ENCODE results near the gene PCDHB7. TPM values are rescaled to one million over a fixed set of nuclear protein-coding genes. Genes with fewer than 3 reads are reported as not detected.
"Not testable (repeated sequence)": the region's sequence is repeated elsewhere in the genome, so short reads cannot be mapped to it uniquely, and the experiment has no call there.

PCDHB7 gene
- total RNA-seq, 1 donor: under 0.01 TPM

GRCh38 chr5:141196363-141196762, 23.9 kb downstream of the PCDHB7 start:
- Histone ChIP-seq H3K4me3 (ENCODE audit: low read length) (no peak overlapping the region), H3K9me3 (ENCODE audit: low read depth, low read length) (peaks cover 24% of the 10 kb centered on the region), H3K4me1 (ENCODE audit: insufficient read depth, low read length) (no peaks in the 10 kb centered on the region), H3K27me3 (ENCODE audit: insufficient read depth, low read length) (peaks cover 37% of the 10 kb centered on the region)

GRCh38 chr5:141199359-141200235, 27.2 kb downstream of the PCDHB7 start, which contains the start of gene PCDHB11:
TSS of gene PCDHB11 (plus strand) at chr5:141199627. CDS start at chr5:141199775, 148 bp downstream.
- Histone ChIP-seq H3K4me3 (ENCODE audit: low read length) (no peak within 1 kb of the TSS), H3K9me3 (ENCODE audit: low read depth, low read length) (peaks cover 24% of the 10 kb centered on the region), H3K27me3 (ENCODE audit: insufficient read depth, low read length) (peaks cover 27% of the 10 kb centered on the region)

DNA sequence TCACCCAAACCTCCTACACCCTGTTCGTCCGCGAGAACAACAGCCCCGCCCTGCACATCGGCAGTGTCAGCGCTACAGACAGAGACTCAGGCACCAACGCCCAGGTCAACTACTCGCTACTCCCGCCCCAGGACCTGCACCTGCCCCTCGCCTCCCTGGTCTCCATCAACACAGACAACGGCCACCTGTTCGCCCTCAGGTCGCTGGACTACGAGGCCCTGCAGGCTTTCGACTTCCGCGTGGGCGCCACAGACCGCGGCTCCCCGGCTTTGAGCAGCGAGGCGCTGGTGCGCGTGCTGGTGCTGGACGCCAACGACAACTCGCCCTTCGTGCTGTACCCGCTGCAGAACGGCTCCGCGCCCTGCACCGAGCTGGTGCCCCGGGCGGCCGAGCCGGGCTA, 28.7 kb downstream of the PCDHB7 start:
- not testable (repeated sequence) for H3K4me3 ChIP-seq (ENCODE audit: low read length); H3K4me1 ChIP-seq (ENCODE audit: insufficient read depth, low read length)
- H3K9me3 ChIP-seq (ENCODE audit: low read depth, low read length): peaks cover 20% of the 10 kb centered on the region
- peaks cover 33% of the 10 kb centered on the region for H3K27me3 ChIP-seq (ENCODE audit: insufficient read depth, low read length)

More at GRCh38 chr5:141199359-141200235, 27.2 kb downstream of the PCDHB7 start, which contains the start of gene PCDHB11:
- H3K4me1 ChIP-seq (ENCODE audit: insufficient read depth, low read length): no peaks in the 10 kb centered on the region

GRCh38 chr5:141201646-141202045, 29.2 kb downstream of the PCDHB7 start:
- H3K4me1 ChIP-seq (ENCODE audit: insufficient read depth, low read length); H3K4me3 ChIP-seq (ENCODE audit: low read length): not testable (repeated sequence)
- Histone ChIP-seq H3K27me3 (ENCODE audit: insufficient read depth, low read length) (peaks cover 38% of the 10 kb centered on the region), H3K9me3 (ENCODE audit: low read depth, low read length) (peaks cover 15% of the 10 kb centered on the region)

GRCh38 chr5:141208478-141208877, 36.0 kb downstream of the PCDHB7 start, which contains the start of gene PCDHB12:
TSS of gene PCDHB12 (plus strand) at chr5:141208719. CDS start at chr5:141208908, 189 bp downstream.
- Histone ChIP-seq H3K4me1 (ENCODE audit: insufficient read depth, low read length) (no peaks in the 10 kb centered on the region), H3K27me3 (ENCODE audit: insufficient read depth, low read length) (peaks cover 50% of the 10 kb centered on the region), H3K4me3 (ENCODE audit: low read length) (no peak within 1 kb of the TSS), H3K9me3 (ENCODE audit: low read depth, low read length) (no peaks in the 10 kb centered on the region)

- not testable (repeated sequence) for H3K4me1 ChIP-seq (ENCODE audit: insufficient read depth, low read length); H3K9me3 ChIP-seq (ENCODE audit: low read depth, low read length); H3K4me3 ChIP-seq (ENCODE audit: low read length)
- H3K27me3 ChIP-seq (ENCODE audit: insufficient read depth, low read length): peaks cover 52% of the 10 kb centered on the region
These were observed 37.8 kb downstream of the PCDHB7 start for GRCh38 chr5:141210281-141210680.

- H3K27me3 ChIP-seq (ENCODE audit: insufficient read depth, low read length): peaks cover 48% of the 10 kb centered on the region
- not testable (repeated sequence) for H3K4me3 ChIP-seq (ENCODE audit: low read length); H3K9me3 ChIP-seq (ENCODE audit: low read depth, low read length); H3K4me1 ChIP-seq (ENCODE audit: insufficient read depth, low read length)
These were observed 38.4 kb downstream of the PCDHB7 start for GRCh38 chr5:141210849-141211248.

DNA sequence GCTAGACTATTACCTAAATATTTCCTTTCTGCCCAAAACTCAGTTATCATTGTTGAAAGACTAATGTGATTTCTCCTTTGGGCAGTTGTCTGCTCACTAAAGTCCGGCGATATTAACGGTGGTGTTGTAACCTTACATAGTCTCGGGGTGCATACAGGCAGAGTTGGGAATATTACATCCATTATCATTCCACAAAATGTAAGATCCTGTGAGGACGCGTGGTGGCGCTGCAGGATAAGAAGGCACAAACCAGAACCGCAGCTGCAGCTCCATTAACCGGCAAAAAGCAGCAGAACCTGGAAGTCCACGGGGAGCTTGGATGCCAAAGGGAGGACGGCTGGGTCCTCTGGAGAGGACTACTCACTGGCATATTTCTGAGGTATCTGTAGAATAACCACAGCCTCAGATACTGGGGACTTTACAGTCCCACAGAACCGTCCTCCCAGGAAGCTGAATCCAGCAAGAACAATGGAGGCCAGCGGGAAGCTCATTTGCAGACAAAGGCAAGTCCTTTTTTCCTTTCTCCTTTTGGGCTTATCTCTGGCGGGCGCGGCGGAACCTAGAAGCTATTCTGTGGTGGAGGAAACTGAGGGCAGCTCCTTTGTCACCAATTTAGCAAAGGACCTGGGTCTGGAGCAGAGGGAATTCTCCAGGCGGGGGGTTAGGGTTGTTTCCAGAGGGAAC, 41.4 kb downstream of the PCDHB7 start, which contains the start of gene PCDHB13:
PCDHB13 (plus strand) TSS at position 264 of the 684 bp plus-strand sequence; CDS start at position 469, 205 bp downstream.
- H3K4me1 ChIP-seq (ENCODE audit: insufficient read depth, low read length); H3K9me3 ChIP-seq (ENCODE audit: low read depth, low read length); H3K4me3 ChIP-seq (ENCODE audit: low read length): not testable (repeated sequence)
- peaks cover 32% of the 10 kb centered on the region for H3K27me3 ChIP-seq (ENCODE audit: insufficient read depth, low read length)

DNA sequence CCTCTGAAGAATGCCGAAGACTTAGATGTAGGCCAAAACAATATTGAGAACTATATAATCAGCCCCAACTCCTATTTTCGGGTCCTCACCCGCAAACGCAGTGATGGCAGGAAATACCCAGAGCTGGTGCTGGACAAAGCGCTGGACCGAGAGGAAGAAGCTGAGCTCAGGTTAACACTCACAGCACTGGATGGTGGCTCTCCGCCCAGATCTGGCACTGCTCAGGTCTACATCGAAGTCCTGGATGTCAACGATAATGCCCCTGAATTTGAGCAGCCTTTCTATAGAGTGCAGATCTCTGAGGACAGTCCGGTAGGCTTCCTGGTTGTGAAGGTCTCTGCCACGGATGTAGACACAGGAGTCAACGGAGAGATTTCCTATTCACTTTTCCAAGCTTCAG, 42.1 kb downstream of the PCDHB7 start:
- not testable (repeated sequence) for H3K9me3 ChIP-seq (ENCODE audit: low read depth, low read length); H3K4me1 ChIP-seq (ENCODE audit: insufficient read depth, low read length); H3K4me3 ChIP-seq (ENCODE audit: low read length)
- peaks cover 29% of the 10 kb centered on the region for H3K27me3 ChIP-seq (ENCODE audit: insufficient read depth, low read length)

DNA sequence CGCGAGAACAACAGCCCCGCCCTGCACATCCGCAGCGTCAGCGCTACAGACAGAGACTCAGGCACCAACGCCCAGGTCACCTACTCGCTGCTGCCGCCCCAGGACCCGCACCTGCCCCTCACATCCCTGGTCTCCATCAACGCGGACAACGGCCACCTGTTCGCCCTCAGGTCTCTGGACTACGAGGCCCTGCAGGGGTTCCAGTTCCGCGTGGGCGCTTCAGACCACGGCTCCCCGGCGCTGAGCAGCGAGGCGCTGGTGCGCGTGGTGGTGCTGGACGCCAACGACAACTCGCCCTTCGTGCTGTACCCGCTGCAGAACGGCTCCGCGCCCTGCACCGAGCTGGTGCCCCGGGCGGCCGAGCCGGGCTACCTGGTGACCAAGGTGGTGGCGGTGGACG, 43.1 kb downstream of the PCDHB7 start:
- peaks cover 27% of the 10 kb centered on the region for H3K27me3 ChIP-seq (ENCODE audit: insufficient read depth, low read length)
- not testable (repeated sequence) for H3K4me1 ChIP-seq (ENCODE audit: insufficient read depth, low read length)

DNA sequence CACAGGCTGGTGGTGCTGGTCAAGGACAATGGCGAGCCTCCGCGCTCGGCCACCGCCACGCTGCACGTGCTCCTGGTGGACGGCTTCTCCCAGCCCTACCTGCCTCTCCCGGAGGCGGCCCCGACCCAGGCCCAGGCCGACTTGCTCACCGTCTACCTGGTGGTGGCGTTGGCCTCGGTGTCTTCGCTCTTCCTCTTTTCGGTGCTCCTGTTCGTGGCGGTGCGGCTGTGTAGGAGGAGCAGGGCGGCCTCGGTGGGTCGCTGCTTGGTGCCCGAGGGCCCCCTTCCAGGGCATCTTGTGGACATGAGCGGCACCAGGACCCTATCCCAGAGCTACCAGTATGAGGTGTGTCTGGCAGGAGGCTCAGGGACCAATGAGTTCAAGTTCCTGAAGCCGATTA, 43.6 kb downstream of the PCDHB7 start:
- not testable (repeated sequence) for H3K4me3 ChIP-seq (ENCODE audit: low read length); H3K9me3 ChIP-seq (ENCODE audit: low read depth, low read length); H3K4me1 ChIP-seq (ENCODE audit: insufficient read depth, low read length)
- H3K27me3 ChIP-seq (ENCODE audit: insufficient read depth, low read length): peaks cover 25% of the 10 kb centered on the region

More for the DNA sequence above, 43.1 kb downstream of the PCDHB7 start:
- not testable (repeated sequence) for H3K4me3 ChIP-seq (ENCODE audit: low read length); H3K9me3 ChIP-seq (ENCODE audit: low read depth, low read length)

DNA sequence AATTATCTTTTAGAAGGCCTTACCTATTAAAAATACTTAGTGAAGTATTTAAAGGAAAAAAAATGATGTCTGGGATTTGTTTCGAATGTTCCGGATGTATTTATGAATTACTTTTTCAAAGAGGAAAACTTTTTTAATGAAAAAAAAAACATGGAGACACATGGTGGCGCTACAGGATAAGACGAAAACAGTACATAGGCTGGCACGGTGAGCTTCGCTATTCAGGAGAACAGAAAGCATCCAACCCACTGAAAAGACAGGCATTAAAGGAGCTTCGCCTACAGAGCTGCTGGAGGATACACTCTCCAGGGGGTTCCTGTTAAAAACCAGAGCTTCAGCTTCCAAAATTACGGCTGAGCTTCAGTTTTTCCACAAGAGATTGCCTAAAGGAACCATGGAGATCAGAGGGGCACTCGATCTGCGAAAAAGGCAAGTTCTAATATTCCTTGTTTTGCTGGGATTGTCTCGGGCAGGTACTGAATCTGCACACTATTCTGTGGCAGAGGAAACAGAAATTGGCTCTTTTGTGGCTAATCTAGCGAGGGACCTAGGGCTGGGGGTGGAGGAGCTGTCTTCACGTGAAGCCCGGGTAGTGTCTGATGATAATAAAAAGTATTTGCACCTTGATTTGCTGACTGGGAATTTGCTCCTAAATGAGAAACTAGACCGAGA, 50.8 kb downstream of the PCDHB7 start, which contains the start of gene PCDHB14:
PCDHB14 (plus strand) TSS at position 232 of the 672 bp plus-strand sequence; CDS start at position 395, 163 bp downstream.
- peaks cover 45% of the 10 kb centered on the region for H3K27me3 ChIP-seq (ENCODE audit: insufficient read depth, low read length)
- H3K9me3 ChIP-seq (ENCODE audit: low read depth, low read length): peaks cover 8% of the 10 kb centered on the region
- H3K4me1 ChIP-seq (ENCODE audit: insufficient read depth, low read length): no peaks in the 10 kb centered on the region
- H3K4me3 ChIP-seq (ENCODE audit: low read length): no peak within 1 kb of the TSS

DNA sequence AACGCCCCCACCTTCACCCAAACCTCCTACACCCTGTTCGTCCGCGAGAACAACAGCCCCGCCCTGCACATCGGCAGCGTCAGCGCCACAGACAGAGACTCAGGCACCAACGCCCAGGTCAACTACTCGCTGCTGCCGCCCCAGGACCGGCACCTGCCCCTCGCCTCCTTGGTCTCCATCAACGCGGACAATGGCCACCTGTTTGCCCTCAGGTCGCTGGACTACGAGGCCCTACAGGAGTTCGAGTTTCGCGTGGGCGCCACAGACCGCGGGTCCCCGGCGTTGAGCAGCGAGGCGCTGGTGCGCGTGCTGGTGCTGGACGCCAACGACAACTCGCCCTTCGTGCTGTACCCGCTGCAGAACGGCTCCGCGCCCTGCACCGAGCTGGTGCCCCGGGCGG, 52.4 kb downstream of the PCDHB7 start:
- not testable (repeated sequence) for H3K4me3 ChIP-seq (ENCODE audit: low read length); H3K4me1 ChIP-seq (ENCODE audit: insufficient read depth, low read length); H3K9me3 ChIP-seq (ENCODE audit: low read depth, low read length)
- H3K27me3 ChIP-seq (ENCODE audit: insufficient read depth, low read length): peaks cover 42% of the 10 kb centered on the region

DNA sequence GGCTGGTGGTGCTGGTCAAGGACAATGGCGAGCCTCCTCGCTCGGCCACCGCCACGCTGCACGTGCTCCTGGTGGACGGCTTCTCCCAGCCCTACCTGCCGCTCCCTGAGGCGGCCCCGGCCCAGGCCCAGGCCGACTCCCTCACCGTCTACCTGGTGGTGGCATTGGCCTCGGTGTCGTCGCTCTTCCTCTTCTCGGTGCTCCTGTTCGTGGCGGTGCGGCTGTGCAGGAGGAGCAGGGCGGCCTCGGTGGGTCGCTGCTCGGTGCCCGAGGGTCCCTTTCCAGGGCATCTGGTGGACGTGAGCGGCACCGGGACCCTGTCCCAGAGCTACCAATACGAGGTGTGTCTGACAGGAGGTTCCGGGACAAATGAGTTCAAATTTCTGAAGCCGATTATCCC, 53.0 kb downstream of the PCDHB7 start:
- Histone ChIP-seq H3K27me3 (ENCODE audit: insufficient read depth, low read length) (peaks cover 45% of the 10 kb centered on the region), H3K9me3 (ENCODE audit: low read depth, low read length) (peaks cover 11% of the 10 kb centered on the region)
- not testable (repeated sequence) for H3K4me1 ChIP-seq (ENCODE audit: insufficient read depth, low read length); H3K4me3 ChIP-seq (ENCODE audit: low read length)
